BLaER1 treated with 17β-estradiol and CSF1 and Interleukin-3, amounts not matched to agents 10 nM and 100 nM (cell line): Measurements from ENCODE around the gene MBP.

Experiments used
- H3K27ac ChIP-seq, 11 experiments: shearing (Covaris generic); formaldehyde crosslinking; 2 replicates each; pipeline ENCODE4 v1.8.1; 2022
- H3K27me3 ChIP-seq, 11 experiments: shearing (Covaris generic); formaldehyde crosslinking; 2 replicates each; pipeline ENCODE4 v1.8.1; 2022
- H3K36me3 ChIP-seq, 11 experiments: shearing (Covaris generic); formaldehyde crosslinking; 2 replicates each; pipeline ENCODE4 v1.8.1; 2022
- H3K4me1 ChIP-seq, 10 experiments: shearing (Covaris generic); formaldehyde crosslinking; 2 replicates each; pipeline ENCODE4 v1.8.1; 2022
- H3K4me2 ChIP-seq, 11 experiments: shearing (Covaris generic); formaldehyde crosslinking; 2 replicates each; pipeline ENCODE4 v1.8.1; 2022
- H3K4me3 ChIP-seq, 10 experiments: shearing (Covaris generic); formaldehyde crosslinking; 2 replicates each; pipeline ENCODE4 v1.8.1; 2022
- H3K9ac ChIP-seq, 11 experiments: shearing (Covaris generic); formaldehyde crosslinking; 2 replicates each; pipeline ENCODE4 v1.8.1; 2022
- H3K9me3 ChIP-seq, 11 experiments: shearing (Covaris generic); formaldehyde crosslinking; replicated peaks in 1 of 11; 2 replicates each; pipeline ENCODE4 v1.8.1; 2022
- H4K20me1 ChIP-seq, 11 experiments: shearing (Covaris generic); formaldehyde crosslinking; 2 replicates each; pipeline ENCODE4 v1.8.1; 2022
- Cebpa-rat ChIP-seq, 11 experiments: shearing (Covaris generic); IDR thresholded peaks; 2 replicates each; pipeline ENCODE4 v1.8.1; 2022

Gene MBP

DNA sequence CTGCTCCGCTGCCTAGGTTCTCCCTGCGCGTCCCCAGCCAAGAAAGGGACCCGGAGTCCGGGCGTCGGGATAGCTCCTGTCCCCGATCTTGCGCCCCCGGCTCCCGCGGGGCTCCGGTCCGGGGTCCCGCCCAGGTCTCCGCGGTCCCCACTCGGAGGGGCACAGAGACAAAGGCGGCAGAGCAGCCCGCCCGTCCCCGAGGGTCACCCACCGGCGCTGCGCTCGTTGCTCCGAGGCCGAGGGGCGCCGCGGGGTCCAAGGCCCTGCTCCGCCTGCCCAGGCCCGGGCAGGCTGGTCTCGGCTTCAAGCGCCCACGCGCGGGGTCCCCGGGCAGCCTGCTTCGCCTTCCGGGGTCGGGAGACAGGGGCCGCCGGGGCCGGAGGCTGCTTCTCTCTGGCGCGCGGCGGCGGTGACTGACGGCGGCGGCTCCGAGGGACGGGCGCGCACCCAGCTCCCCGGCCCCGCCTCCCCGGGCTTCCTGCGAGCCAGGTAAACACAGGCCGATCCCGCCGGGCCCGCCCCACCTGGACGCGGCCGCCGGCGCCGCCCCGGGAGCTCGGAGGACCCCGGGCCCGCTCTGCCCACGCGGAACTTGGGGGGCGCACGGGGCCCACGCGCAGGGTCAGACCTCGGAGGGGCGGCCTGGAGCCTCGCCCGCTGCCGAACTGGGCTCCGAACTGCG is at the start of gene MBP:
TSS of gene MBP (minus strand) at position 415 of the 682 bp plus-strand sequence. CDS start 27,522 bp downstream, outside the sequence.
- H3K27ac ChIP-seq, result peak within 1 kb of the TSS; percentile 97 to 100 (median 99)
- peaks cover 58 to 78% (median 71%) of the 10 kb centered on the region in 10 experiments for H3K4me1 ChIP-seq
- peaks cover 0 to 6% (median 0%) of the 10 kb centered on the region in 11 experiments; a peak in 3 of 22 replicates for H4K20me1 ChIP-seq
- H3K9me3 ChIP-seq, result peaks cover 0 to 5% (median 0%) of the 10 kb centered on the region in 11 experiments; a peak in 1 of 22 replicates
- no peaks in the 10 kb centered on the region for H3K27me3 ChIP-seq
- TF ChIP-seq Cebpa-rat (IDR thresholded peaks at IDR 0.05), result no peak
- H3K4me2 ChIP-seq, result peak within 1 kb of the TSS; percentile 88 to 99 (median 96)
- H3K4me3 ChIP-seq, result peak within 1 kb of the TSS; percentile 90 to 98 (median 96)
- H3K36me3 ChIP-seq, result peaks cover 0 to 20% (median 15%) of the 10 kb centered on the region in 11 experiments; a peak in 17 of 22 replicates
- H3K9ac ChIP-seq, result peak within 1 kb of the TSS; percentile 98 to 100 (median 99)

DNA sequence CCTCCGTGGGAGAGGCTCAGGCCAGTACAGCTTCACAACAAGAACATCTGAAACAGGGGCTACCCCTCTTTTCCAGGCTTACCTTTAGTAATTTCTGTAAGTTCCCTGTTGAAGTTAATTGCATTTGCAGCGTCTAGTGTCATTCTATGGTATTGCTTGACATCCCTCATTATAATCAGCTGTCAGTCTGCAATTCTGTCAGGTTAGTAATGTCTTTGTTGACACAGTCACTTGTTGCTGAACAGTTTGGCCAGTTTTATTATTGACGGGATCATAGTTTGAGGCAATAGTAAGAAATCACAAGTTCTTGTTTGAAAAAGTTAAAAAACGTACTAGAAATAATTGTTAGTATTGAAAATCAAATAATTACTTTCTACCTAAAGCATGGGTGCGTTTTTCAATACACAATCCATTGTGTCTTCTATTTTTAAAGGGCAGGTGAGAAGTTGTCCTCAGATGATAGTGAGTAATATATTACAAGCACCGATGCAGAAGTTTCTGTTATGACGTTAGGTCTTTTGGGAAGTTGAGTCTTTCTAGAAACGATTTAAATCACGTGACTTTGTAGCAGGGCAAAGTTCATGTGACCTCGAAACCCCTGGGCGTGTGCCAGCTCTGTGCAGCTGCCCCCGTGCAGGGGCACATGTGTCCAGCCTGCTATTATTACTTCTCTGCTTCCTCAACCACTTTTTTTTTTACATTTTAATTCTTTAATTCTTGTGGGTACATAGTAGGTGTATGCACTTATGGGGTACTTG is 49.5 kb upstream of the MBP start:
- Histone ChIP-seq H3K9ac (no peak overlapping the region), H3K27ac (no peak overlapping the region), H3K9me3 (peaks cover 12 to 29% (median 23%) of the 10 kb centered on the region in 11 experiments), H3K4me3 (no peak overlapping the region), H4K20me1 (no peaks in the 10 kb centered on the region), H3K36me3 (no peaks in the 10 kb centered on the region), H3K4me2 (0 out of 22 replicates have a peak overlapping the region, but pooled peaks of 2 of the 11 experiments have one; percentile 2 to 24), H3K27me3 (no peaks in the 10 kb centered on the region), H3K4me1 (peaks cover 0 to 26% (median 0%) of the 10 kb centered on the region in 10 experiments; a peak in 6 of 20 replicates)
- TF ChIP-seq Cebpa-rat (IDR thresholded peaks at IDR 0.05), result no peak

DNA sequence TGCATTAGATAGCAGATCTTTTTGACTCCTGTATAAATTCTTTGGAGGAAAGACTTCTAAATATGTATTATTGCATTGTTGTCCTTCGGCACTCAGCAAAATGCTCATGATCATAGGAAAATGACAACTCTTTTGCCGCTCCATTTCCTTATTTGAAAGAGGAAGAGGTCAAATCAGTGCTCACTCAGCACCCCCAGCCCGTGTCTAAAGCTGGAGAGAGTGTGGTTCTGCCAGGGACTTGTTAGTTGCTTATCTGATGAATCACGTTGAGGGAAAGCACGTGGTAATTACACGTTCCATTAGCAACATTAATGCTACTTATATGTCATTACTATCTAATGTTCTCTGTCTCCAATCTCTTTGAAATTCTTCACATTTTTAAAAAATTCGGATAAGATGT is 46.0 kb upstream of the MBP start:
- no peaks in the 10 kb centered on the region for H3K9me3 ChIP-seq
- H3K9ac ChIP-seq, result no peak overlapping the region
- H3K27me3 ChIP-seq, result no peaks in the 10 kb centered on the region
- no peaks in the 10 kb centered on the region for H4K20me1 ChIP-seq
- no peak for TF ChIP-seq Cebpa-rat (IDR thresholded peaks at IDR 0.05)
- peaks cover 0 to 33% (median 0%) of the 10 kb centered on the region in 10 experiments; a peak in 6 of 20 replicates for H3K4me1 ChIP-seq
- H3K36me3 ChIP-seq, result no peaks in the 10 kb centered on the region
- no peak overlapping the region for H3K4me3 ChIP-seq
- peak overlapping the region in 3 of 11 experiments; percentile 47 to 68 (median 56); a peak in 6 of 22 replicates for H3K4me2 ChIP-seq
- peak overlapping the region in 2 of 11 experiments; percentile 35 to 46; a peak in 2 of 22 replicates for H3K27ac ChIP-seq

DNA sequence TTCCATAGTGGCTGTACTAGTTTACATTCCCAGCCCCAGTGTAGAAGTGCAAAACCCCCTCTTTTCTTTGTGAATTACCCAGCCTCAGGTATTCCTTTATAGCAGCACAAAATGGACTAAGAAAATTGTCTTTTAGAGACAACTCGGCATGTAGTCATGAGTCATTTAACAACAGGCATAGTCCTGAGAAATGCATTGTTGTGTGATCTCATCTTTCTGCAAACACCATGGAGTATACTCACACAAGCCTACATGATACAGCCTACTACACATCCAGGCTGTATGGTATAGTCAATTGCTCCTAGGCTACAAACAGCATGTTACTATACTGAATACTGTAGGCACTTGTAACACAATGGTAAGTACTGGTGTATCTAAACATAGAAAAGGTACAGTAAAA is 44.4 kb upstream of the MBP start:
- Histone ChIP-seq H3K4me3 (no peak overlapping the region), H3K9ac (no peak overlapping the region), H3K27me3 (no peaks in the 10 kb centered on the region), H3K9me3 (no peaks in the 10 kb centered on the region), H3K4me1 (peaks cover 0 to 33% (median 0%) of the 10 kb centered on the region in 10 experiments; a peak in 6 of 20 replicates), H3K27ac (no peak overlapping the region), H3K4me2 (peak overlapping the region in 1 of 11 experiments; percentile 15; a peak in 2 of 22 replicates), H3K36me3 (no peaks in the 10 kb centered on the region), H4K20me1 (no peaks in the 10 kb centered on the region)
- TF ChIP-seq Cebpa-rat (IDR thresholded peaks at IDR 0.05), result no peak

DNA sequence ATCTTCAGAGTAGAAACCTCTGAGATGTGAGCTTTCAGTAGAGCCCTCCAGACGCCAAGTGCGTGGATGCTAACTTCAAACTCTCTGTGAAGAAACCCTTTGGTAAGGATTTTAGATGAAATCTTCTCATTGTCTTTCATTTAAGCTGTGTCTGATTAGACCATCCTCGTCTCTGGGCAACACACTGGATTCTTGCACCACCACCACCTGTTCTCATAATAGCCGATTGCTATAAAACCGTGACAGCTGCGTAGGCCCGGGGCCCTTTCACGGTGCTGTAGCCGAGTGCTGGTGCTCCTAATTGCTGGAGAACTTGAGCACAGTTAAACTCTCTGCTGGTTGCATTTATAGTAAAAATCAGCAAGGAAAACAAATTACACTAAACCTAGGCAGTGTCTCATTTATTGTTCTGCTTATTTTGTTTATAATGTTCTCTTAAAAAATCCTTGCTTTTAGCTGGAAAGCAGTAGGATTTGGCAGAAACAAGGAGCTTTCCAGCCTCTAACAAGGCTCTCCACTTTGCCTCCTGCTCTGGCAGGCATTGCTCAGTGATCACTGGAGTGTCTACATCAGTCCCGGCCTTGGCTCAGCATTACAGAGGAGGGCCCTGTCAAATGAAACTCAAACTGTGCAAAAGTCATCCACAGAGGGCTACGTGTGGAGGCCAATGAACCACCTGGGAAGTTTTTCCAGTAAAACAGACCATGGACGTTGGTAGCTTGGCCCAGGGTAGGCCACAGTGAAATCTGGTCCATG is 40.9 kb upstream of the MBP start:
- Histone ChIP-seq H4K20me1 (no peaks in the 10 kb centered on the region), H3K9ac (no peak overlapping the region), H3K36me3 (no peaks in the 10 kb centered on the region), H3K4me1 (peaks cover 11 to 19% (median 12%) of the 10 kb centered on the region in 10 experiments), H3K9me3 (0 out of 22 replicates have a peak, but pooled peaks cover 0 to 3% (median 0%) of the 10 kb centered on the region in 11 experiments), H3K27me3 (no peaks in the 10 kb centered on the region), H3K27ac (no peak overlapping the region), H3K4me3 (no peak overlapping the region), H3K4me2 (no peak overlapping the region)
- TF ChIP-seq Cebpa-rat (IDR thresholded peaks at IDR 0.05), result no peak

DNA sequence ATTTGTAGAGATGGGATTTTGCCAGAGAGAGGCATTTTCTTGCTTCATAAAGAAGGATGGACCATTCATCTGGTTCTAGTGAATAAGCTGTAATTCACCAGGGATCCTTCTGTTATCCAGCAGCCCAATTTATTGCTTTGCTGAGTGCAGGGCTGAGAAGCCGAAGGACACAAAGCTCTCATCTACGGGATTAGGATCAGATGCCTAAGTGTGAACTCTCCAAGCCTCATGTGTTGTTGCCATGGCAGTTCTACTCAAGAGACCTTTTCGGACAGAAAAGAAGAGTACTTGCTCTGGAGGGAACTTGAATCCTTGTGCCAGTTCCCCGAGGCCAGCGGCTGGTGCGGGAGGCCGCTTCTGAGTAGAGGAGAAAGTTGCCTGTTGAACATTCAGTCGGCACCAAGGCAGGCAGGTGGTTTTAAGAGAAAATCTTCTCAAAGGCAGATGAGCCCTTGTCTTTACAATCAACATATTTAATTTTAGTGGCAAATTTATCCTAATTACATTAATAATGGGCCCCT is 38.4 kb upstream of the MBP start:
- Histone ChIP-seq H3K4me3 (no peak overlapping the region), H3K4me2 (no peak overlapping the region), H3K36me3 (no peaks in the 10 kb centered on the region), H3K27me3 (no peaks in the 10 kb centered on the region), H3K9me3 (0 out of 22 replicates have a peak, but pooled peaks cover 0 to 3% (median 0%) of the 10 kb centered on the region in 11 experiments), H4K20me1 (no peaks in the 10 kb centered on the region), H3K4me1 (peaks cover 0 to 16% (median 12%) of the 10 kb centered on the region in 10 experiments; a peak in 16 of 20 replicates), H3K9ac (no peak overlapping the region), H3K27ac (no peak overlapping the region)
- no peak for TF ChIP-seq Cebpa-rat (IDR thresholded peaks at IDR 0.05)

DNA sequence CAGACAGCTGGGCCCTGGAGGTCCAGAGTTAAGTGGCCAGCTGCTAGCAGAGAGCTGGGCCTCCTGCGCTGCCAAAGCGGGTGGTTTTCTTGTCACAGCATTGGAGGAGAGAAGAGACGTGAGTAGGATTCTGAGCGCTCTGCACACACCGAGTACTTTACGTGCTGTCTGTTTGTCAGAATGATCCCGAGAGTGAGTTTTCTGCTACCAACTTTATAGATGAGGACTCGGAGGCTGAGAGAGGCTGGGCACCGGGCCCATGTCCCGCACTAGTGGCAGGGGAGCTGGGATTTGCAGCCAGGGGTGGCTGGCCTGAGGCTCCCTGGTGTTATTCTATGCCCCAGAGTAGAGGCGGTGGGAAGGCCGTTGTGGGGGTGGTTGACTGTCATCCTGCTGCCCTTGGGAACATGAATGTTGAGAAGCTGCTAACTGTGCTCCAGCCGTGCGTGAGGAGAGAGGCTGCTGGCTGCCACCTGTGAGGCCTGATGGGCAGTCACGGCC is 36.3 kb upstream of the MBP start:
- Histone ChIP-seq H4K20me1 (no peaks in the 10 kb centered on the region), H3K36me3 (no peaks in the 10 kb centered on the region), H3K4me2 (peak overlapping the region; percentile 7 to 81 (median 54); a peak in 19 of 22 replicates), H3K9ac (no peak overlapping the region), H3K27me3 (no peaks in the 10 kb centered on the region), H3K9me3 (peaks cover 0 to 3% (median 0%) of the 10 kb centered on the region in 11 experiments; a peak in 1 of 22 replicates), H3K4me1 (peaks cover 0 to 21% (median 13%) of the 10 kb centered on the region in 10 experiments; a peak in 16 of 20 replicates), H3K4me3 (no peak overlapping the region), H3K27ac (no peak overlapping the region)
- TF ChIP-seq Cebpa-rat (IDR thresholded peaks at IDR 0.05), result no peak

DNA sequence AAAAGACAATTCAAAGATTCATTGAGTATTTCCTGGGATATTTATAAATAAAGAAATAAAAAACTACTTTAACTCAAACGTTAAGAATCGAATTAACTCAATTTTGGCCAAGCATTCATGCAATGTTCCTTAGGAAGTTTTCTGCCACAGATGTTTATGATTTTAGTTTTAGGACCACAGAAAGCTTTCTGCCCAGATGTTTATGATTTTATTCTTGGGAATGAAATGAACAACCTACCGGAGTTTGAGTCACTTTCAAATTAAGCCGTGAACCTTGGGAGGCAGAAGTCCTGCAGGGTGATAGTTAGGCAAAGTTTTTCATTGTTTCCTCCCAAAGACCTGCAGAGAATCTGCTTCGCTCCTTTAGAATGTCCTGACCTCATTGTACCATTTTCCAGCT is 34.7 kb upstream of the MBP start:
- no peak for TF ChIP-seq Cebpa-rat (IDR thresholded peaks at IDR 0.05)
- Histone ChIP-seq H3K27me3 (no peaks in the 10 kb centered on the region), H3K36me3 (no peaks in the 10 kb centered on the region), H3K4me1 (peaks cover 0 to 21% (median 13%) of the 10 kb centered on the region in 10 experiments; a peak in 16 of 20 replicates), H4K20me1 (no peaks in the 10 kb centered on the region), H3K9me3 (peaks cover 0 to 3% (median 0%) of the 10 kb centered on the region in 11 experiments; a peak in 1 of 22 replicates), H3K9ac (no peak overlapping the region), H3K4me2 (no peak overlapping the region), H3K4me3 (no peak overlapping the region), H3K27ac (no peak overlapping the region)
